GM06990 (cell line): ENCODE data around the gene ITPRIP.

Experiments
- DNase-seq: peaks from one replicate; pipeline ENCODE4 v3.0.0-alpha.2; 2011; ENCODE audit not compliant: insufficient read length; ENCODE audit errors: extremely low read depth
- H3K27me3 ChIP-seq: replicated peaks from 2 replicates; pipeline ENCODE4 v1.6.0; 2011; ENCODE audit warnings: low read length; ENCODE audit not compliant: control insufficient read depth, insufficient read depth
- H3K36me3 ChIP-seq: 2 replicates; pipeline ENCODE4 v1.5.1; 2011; ENCODE audit warnings: low read length; ENCODE audit not compliant: control insufficient read depth, insufficient read depth
- H3K4me3 ChIP-seq: replicated peaks from 2 replicates; pipeline ENCODE4 v1.5.1; 2011; ENCODE audit warnings: low read depth, mild to moderate bottlenecking, control low read depth, low read length
- CTCF ChIP-seq: IDR thresholded peaks from 2 replicates; pipeline ENCODE4 v1.5.1; 2011; ENCODE audit warnings: low read length, control low read depth, mild to moderate bottlenecking, inconsistent platforms; ENCODE audit not compliant: insufficient read depth, poor library complexity, severe bottlenecking

ITPRIP gene

DNA sequence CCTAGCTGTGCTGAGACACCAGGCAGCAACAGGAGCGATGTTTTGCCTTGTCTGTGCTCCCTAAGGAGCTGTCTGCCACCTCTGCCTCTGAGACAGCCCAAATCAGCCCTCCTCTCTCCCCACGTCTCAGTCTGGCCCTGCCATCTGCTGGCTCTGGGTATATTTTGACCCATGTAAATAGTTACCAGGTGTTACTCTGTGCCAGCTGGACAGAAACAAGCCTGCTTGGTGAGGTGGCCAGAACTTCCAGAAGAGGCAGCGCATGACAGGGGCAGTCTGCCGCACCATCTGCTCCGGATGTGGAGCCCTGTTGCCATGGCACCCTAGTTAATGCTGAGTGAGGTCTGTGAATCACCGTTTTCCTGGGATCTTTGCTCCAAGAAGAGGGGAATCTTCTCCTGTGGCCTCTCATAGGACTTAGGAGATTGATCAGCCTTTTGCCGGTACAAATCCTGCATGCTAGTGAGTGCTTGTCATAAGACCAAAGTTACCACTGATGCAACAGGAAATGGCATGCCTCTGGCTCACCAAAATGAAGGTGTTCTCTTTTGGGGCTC is 37.5 kb downstream of the ITPRIP start:
- Histone ChIP-seq H3K4me3 (no peak overlapping the region), H3K36me3 (no peaks in the 10 kb centered on the region), H3K27me3 (no peaks in the 10 kb centered on the region; the same call in none of the 2 replicates)
- TF ChIP-seq CTCF, result no peak
- no peak for DNase-seq

DNA sequence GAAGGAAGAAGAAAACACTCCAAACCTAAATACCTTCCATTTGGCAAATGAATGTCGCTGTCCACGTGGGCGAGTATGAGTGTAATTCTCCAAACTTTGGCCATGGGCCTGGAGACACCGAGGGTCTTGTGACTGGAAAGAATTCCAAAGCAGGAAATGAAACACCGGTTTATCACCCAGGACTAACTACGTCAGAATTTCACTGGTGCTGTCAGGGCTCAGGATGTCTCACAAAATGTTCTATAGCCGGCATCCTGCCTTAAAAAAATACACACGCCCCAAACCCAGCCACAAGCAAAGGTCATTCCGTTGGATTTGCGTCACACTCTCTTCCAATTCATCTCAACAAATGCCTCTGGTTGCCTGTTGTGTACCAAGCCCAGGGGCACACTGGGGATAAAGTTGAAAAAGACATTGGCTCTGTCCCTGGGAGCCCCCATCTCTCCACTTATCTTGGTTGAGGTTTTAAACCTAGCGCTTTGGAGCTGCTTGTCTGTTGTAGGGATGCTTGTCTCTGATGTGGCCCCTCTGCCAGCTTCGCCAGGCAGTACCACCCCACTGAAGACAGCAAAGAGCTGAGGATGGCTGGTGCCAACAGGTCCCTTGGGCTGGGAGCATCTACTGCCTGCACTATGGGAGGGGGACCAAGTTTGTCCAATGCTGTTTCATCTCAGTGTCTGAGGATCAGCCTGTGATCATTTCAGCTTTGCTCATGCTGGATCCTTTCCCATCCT is 38.1 kb downstream of the ITPRIP start:
- DNase-seq, result no peak
- Histone ChIP-seq H3K27me3 (no peaks in the 10 kb centered on the region; the same call in none of the 2 replicates), H3K4me3 (no peak overlapping the region), H3K36me3 (no peaks in the 10 kb centered on the region)
- TF ChIP-seq CTCF, result no peak

DNA sequence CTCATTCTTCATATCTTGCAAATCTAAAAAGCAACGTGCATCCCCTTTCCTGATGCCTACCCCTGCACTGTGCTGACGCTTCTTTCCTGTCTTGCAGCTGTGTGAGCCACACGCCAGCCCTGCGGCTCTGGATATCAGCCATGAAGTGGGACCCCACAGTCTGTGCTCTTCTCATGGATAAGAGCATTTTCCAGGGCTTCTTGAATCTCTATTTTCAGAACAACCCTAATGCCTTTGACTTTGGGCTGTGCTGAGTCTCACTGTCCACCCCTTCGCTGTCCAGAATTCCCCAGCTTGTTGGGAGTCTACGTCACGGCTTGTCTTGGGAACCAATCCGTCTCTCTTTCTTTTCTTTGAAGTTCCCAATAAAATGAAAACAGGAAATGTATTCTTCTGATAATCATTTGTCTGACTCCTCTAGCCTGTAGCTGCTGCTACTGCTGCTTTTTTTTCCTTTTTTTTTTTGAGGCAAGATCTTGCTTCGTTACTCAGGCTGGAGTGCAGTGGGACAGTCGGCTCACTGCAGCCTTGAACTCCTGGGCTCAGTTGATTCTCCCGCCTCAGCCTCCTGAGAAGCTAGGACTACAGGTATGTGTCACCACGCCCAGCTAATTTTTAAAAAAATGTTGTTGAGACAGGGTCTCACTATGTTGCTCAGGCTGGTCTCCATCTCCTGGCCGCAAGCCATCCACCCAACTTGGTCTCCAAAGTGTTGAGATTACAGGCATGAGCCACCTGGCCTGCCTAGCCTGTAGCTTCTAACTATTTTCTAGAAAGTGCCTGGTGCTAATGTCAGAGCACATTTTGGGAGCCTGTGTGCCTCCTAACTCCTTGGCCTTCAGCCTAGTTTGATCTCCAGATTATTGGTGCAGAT is 39.0 kb downstream of the ITPRIP start:
- DNase-seq, result no peak
- no peak for TF ChIP-seq CTCF
- Histone ChIP-seq H3K4me3 (no peak overlapping the region), H3K27me3 (no peaks in the 10 kb centered on the region; the same call in none of the 2 replicates), H3K36me3 (no peaks in the 10 kb centered on the region)

GRCh38 chr10:104297697-104298660 is 40.3 kb downstream of the ITPRIP start:
- Histone ChIP-seq H3K27me3 (no peaks in the 10 kb centered on the region; the same call in none of the 2 replicates), H3K4me3 (no peak overlapping the region), H3K36me3 (no peaks in the 10 kb centered on the region)
- DNase-seq, result no peak
- TF ChIP-seq CTCF, result peak; percentile 63
